Upper lobe of right lung (tissue), 1 donor: ENCODE measurements around the gene CDH4. TPM values are rescaled to one million over a fixed set of nuclear protein-coding genes. Genes with fewer than 3 reads are reported as not detected.

ENCODE experiments used
- ATAC-seq: fragments of 200-7000 bp; cut with Tn5 transposase; one replicate; pipeline ENCODE4 v1.9.1; 2020; ENCODE audit warnings: mild to moderate bottlenecking, moderate library complexity
- DNase-seq: peaks from one replicate; pipeline ENCODE4 v3.0.0-alpha.2; 2020
- H3K27ac ChIP-seq: fragments of 200-600 bp; one replicate; pipeline ENCODE4 v1.8.0; 2022
- H3K27me3 ChIP-seq: fragments of 200-600 bp; one replicate; pipeline ENCODE4 v1.8.0; 2022; ENCODE audit warnings: mild to moderate bottlenecking
- H3K36me3 ChIP-seq: fragments of 200-600 bp; one replicate; pipeline ENCODE4 v1.8.0; 2022
- H3K4me1 ChIP-seq: fragments of 200-600 bp; one replicate; pipeline ENCODE4 v1.8.0; 2022
- H3K4me3 ChIP-seq: fragments of 200-600 bp; one replicate; pipeline ENCODE4 v1.8.0; 2022; ENCODE audit warnings: mild to moderate bottlenecking
- H3K9me3 ChIP-seq: fragments of 200-600 bp; one replicate; pipeline ENCODE4 v1.8.0; 2022
- intact Hi-C: fragments of 100-400 bp; cut with DNase I; formaldehyde crosslinking; loops from one replicate; pipeline ENCODE4 v1.11.0; 2022
- total RNA-seq: library from RNA; stranded (reverse); fragmentation: NEBNext Ultra II Directional; extraction: Animal tissue kit (Norgen Biotek cat#: 25700); gene quantifications from one replicate; pipeline ENCODE4 v1.2.1, GENCODE V29; 2021
- TF ChIP-seq, protein P1 (sequence below): fragments of 200-600 bp; IDR thresholded peaks from one replicate; pipeline ENCODE4 v1.8.0; 2022; ENCODE audit warnings: antibody characterized with exemption
- donor health status: DM: no; HTN: yes; CAD: no; lungs with severe emphysema.

Gene CDH4
- total RNA-seq, 1 donor from 2014 or later, result 0.23 TPM

- TF ChIP-seq, protein P1, sequence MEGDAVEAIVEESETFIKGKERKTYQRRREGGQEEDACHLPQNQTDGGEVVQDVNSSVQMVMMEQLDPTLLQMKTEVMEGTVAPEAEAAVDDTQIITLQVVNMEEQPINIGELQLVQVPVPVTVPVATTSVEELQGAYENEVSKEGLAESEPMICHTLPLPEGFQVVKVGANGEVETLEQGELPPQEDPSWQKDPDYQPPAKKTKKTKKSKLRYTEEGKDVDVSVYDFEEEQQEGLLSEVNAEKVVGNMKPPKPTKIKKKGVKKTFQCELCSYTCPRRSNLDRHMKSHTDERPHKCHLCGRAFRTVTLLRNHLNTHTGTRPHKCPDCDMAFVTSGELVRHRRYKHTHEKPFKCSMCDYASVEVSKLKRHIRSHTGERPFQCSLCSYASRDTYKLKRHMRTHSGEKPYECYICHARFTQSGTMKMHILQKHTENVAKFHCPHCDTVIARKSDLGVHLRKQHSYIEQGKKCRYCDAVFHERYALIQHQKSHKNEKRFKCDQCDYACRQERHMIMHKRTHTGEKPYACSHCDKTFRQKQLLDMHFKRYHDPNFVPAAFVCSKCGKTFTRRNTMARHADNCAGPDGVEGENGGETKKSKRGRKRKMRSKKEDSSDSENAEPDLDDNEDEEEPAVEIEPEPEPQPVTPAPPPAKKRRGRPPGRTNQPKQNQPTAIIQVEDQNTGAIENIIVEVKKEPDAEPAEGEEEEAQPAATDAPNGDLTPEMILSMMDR, result no peak
- H3K27me3 ChIP-seq, result no peaks in the 10 kb centered on the region
- ATAC-seq (no peak), DNase-seq (no peak)
- H3K36me3 ChIP-seq, result no peaks in the 10 kb centered on the region
- no peaks in the 10 kb centered on the region for H3K9me3 ChIP-seq
- H3K4me1 ChIP-seq, result no peaks in the 10 kb centered on the region
- no peak overlapping the region for H3K4me3 ChIP-seq
- intact Hi-C loops, result no loop called here
- H3K27ac ChIP-seq, result no peak overlapping the region
Observed at GRCh38 chr20:61734733-61735502, 482.9 kb downstream of the CDH4 start.

DNA sequence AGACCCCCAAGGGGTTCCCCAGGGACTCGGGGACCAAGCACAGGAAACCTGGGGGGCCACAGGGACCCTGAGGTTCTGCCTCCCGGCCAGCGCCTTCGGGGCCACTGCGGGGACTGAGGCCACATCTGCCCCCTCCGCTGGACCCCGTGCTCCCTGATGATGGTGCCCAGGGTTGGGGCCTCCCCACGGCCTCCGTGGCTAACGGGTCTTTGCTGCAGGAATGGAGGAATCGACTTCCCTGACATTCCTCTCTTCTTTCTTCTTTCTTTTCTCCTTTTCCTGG is 483.4 kb downstream of the CDH4 start:
- TF ChIP-seq, protein P1, result no peak
- ATAC-seq (no peak), DNase-seq (no peak)
- Histone ChIP-seq H3K27ac (no peak overlapping the region), H3K36me3 (no peaks in the 10 kb centered on the region), H3K9me3 (no peaks in the 10 kb centered on the region), H3K4me1 (no peaks in the 10 kb centered on the region), H3K27me3 (no peaks in the 10 kb centered on the region), H3K4me3 (no peak overlapping the region)
- intact Hi-C loops, result no loop called here

DNA sequence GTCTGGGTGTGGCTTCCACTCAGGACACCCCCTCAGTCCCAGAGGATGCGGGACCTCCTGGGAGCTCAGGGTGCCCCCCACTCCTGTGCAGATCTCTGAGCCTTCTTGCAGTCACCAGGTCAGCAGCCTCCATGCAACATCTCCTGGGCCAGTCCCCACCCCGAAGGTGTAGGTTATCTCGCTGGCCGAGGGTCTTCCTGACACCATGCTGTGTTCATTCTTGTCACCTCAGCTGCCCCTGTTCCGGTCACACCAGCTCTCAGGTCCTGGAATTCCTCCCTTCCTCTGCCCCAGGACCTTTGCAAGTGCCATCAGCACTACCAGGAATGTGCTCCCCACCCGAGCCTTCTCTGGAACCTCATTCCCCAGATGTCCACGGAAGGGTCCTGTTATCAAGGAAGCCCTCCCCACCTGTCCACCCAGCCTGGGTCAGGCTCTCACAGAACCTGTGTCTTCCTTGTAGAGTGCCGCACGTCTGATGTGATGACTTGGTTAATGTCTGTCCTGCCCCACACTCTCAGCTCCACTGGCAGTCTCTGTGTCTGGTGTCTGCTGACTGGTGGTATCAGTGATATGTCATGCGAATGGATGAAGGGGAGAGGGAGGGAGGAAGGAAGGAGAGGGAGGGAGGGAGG is 484.1 kb downstream of the CDH4 start:
- TF ChIP-seq, protein P1, result no peak
- no peak for DNase-seq

DNA sequence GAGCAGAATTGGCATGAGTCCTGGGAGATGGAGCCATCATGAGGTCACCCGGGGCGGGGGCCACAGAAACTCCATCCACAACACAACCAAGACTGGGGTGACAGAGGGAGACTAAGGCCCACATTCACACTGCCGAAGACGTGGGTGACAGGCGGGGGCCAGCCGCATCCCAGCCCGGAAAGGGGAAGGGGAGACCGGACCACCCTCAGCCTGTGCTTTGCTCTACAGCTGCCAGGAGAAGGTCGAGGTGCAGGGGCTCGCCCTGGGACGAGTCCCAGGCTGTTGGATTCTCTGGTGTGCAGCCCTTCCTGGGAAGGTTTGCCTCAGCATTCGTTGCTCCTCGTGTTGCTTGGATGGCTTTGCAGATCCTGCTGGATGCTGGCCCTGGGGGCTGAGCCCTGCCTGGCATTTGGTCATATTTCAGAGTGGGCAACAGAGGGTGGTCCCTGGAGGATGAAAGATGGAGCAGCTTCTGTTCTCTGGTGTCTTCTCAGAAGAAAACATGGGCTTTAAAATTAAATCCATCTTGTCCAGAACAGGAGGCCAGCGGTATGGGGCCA is 484.8 kb downstream of the CDH4 start:
- intact Hi-C loops, result no loop called here
- no peaks in the 10 kb centered on the region for H3K36me3 ChIP-seq
- no peaks in the 10 kb centered on the region for H3K9me3 ChIP-seq
- H3K27ac ChIP-seq, result no peak overlapping the region
- no peak overlapping the region for H3K4me3 ChIP-seq
- TF ChIP-seq, protein P1, result no peak
- no peaks in the 10 kb centered on the region for H3K4me1 ChIP-seq
- no peaks in the 10 kb centered on the region for H3K27me3 ChIP-seq
- no peak for DNase-seq
- no peak for ATAC-seq

More for the DNA sequence above, 484.1 kb downstream of the CDH4 start:
- H3K36me3 ChIP-seq, result no peaks in the 10 kb centered on the region
- no peak overlapping the region for H3K27ac ChIP-seq
- ATAC-seq, result no peak
- H3K4me1 ChIP-seq, result no peaks in the 10 kb centered on the region
- H3K9me3 ChIP-seq, result no peaks in the 10 kb centered on the region
- H3K27me3 ChIP-seq, result no peaks in the 10 kb centered on the region
- no peak overlapping the region for H3K4me3 ChIP-seq
- intact Hi-C loops, result no loop called here

- ATAC-seq, result no peak
Observed at GRCh38 chr20:61737346-61737745, 485.3 kb downstream of the CDH4 start.

More at GRCh38 chr20:61737346-61737745, 485.3 kb downstream of the CDH4 start:
- no peak for DNase-seq
- Histone ChIP-seq H3K36me3 (no peaks in the 10 kb centered on the region), H3K27ac (no peak overlapping the region), H3K4me3 (no peak overlapping the region), H3K27me3 (no peaks in the 10 kb centered on the region), H3K9me3 (no peaks in the 10 kb centered on the region), H3K4me1 (no peaks in the 10 kb centered on the region)
- TF ChIP-seq, protein P1, result no peak
- intact Hi-C loops, result no loop called here
